Measurements from ENCODE around the gene ZNF853.

Gene ZNF853

DNA sequence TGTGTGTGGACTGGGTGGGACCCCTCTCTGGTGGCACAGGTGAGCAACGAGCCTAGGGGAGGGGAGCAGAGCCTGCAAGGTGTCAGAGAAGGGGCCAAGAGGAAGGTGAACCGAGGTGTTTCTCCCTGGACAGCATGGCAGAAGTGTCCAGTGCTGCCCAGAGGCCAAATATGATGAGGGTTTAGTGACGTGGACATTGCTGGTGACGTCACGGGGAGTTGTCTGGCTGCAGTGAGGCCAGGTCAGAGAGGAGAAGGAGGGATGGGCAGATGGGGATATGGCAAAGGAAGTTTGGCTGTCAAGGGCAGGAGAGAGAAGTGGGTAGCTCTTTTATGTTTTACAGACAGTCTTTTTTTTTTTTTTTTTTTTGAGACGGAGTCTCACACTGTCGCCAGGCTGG is 2.6 kb upstream of the ZNF853 start:
- H3K9ac ChIP-seq (ENCODE audit: low read depth, low read length) = no peak overlapping the region
- peaks cover 11% of the 10 kb centered on the region for H3K4me1 ChIP-seq (ENCODE audit: insufficient read depth, low read length)
- no peaks in the 10 kb centered on the region for H3K36me3 ChIP-seq (ENCODE audit: insufficient read depth, low read depth, low read length)
- no peak overlapping the region for H3K4me3 ChIP-seq (ENCODE audit: low read length)
- H3K27me3 ChIP-seq (ENCODE audit: insufficient read depth, low read length) = peaks cover 11% of the 10 kb centered on the region; the same call in 1 of the 2 replicates
- no peaks in the 10 kb centered on the region for H3K9me3 ChIP-seq (ENCODE audit: insufficient read depth, low read depth, low read length)
- no peak overlapping the region for H3K27ac ChIP-seq (ENCODE audit: low read length)

DNA sequence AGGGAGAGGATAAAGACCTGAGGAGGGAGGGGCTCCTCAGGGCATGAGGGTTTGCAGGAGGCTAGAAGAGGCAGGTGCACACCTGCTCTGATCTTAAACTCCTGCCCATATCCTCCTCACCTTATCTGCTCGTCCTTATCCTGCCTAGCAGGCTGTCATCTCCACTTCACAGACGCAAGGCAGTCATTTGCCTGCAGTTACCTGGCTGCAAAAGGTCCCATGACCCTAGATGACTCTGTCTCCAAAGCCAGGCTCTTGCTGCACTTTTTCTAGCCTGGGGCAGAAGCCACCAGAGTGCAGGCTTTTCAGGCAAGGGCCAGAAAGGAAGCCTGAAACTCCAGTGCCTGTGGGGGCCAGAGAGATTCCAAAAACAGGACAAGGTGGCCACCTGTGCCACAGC is 1.7 kb upstream of the ZNF853 start:
- Histone ChIP-seq H3K4me1 (ENCODE audit: insufficient read depth, low read length) (peaks cover 11% of the 10 kb centered on the region), H3K36me3 (ENCODE audit: insufficient read depth, low read depth, low read length) (peaks cover 5% of the 10 kb centered on the region; the same call in 1 of the 2 replicates), H3K9me3 (ENCODE audit: insufficient read depth, low read depth, low read length) (no peaks in the 10 kb centered on the region), H3K27ac (ENCODE audit: low read length) (no peak overlapping the region), H3K4me3 (ENCODE audit: low read length) (no peak overlapping the region), H3K9ac (ENCODE audit: low read depth, low read length) (no peak overlapping the region; the same call in 1 of the 2 replicates), H3K27me3 (ENCODE audit: insufficient read depth, low read length) (peaks cover 11% of the 10 kb centered on the region; the same call in 1 of the 2 replicates)

DNA sequence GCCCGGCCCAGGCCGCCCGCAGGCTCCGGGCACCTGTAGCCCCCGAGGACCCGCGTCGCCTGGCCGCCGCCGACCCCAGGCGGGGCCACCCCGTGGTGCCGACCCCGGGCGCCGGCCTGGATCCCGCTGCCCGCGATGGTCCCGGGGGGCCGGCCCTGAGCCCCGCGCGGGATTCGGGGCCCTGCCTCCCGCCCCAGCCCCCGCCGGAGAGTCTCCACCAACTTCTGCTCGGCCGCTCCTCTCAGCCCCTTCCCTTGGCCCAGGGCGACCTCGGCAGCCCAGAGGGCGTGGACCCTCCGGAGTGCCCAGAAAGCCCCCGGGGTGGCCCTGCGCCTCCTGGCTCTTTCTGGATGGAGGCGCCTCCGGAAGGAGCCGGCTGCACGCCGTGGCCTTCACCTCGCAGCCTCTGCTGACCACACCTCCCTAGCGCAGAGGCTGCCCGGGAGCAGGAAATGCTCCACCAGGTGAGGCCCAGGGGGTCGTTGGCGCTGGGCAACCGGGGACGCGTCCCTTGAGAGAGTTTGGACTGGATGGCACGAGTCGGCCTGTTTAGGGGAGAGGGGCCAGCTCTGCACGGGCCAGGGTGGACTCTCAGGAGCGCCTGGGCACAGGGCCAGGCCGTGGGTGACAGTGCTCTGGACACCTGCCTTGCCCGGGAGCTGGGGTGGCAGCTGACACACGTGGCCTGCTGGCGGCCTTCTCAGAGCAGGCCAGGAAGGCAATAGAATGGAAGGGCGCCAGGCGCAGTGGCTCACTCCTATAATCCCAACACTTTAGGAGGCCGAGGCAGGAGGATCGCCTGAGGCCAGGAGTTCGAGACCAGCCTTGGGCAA is 529 bp downstream of the ZNF853 start:
- Histone ChIP-seq H3K9ac (ENCODE audit: low read depth, low read length) (no peak overlapping the region; the same call in 1 of the 2 replicates), H3K9me3 (ENCODE audit: insufficient read depth, low read depth, low read length) (no peaks in the 10 kb centered on the region), H3K4me3 (ENCODE audit: low read length) (peak overlapping the region; percentile 70; the same call in 1 of the 2 replicates), H3K27ac (ENCODE audit: low read length) (no peak overlapping the region), H3K4me1 (ENCODE audit: insufficient read depth, low read length) (peaks cover 11% of the 10 kb centered on the region), H3K36me3 (ENCODE audit: insufficient read depth, low read depth, low read length) (peaks cover 6% of the 10 kb centered on the region; the same call in 1 of the 2 replicates), H3K27me3 (ENCODE audit: insufficient read depth, low read length) (peaks cover 11% of the 10 kb centered on the region; the same call in 1 of the 2 replicates)

DNA sequence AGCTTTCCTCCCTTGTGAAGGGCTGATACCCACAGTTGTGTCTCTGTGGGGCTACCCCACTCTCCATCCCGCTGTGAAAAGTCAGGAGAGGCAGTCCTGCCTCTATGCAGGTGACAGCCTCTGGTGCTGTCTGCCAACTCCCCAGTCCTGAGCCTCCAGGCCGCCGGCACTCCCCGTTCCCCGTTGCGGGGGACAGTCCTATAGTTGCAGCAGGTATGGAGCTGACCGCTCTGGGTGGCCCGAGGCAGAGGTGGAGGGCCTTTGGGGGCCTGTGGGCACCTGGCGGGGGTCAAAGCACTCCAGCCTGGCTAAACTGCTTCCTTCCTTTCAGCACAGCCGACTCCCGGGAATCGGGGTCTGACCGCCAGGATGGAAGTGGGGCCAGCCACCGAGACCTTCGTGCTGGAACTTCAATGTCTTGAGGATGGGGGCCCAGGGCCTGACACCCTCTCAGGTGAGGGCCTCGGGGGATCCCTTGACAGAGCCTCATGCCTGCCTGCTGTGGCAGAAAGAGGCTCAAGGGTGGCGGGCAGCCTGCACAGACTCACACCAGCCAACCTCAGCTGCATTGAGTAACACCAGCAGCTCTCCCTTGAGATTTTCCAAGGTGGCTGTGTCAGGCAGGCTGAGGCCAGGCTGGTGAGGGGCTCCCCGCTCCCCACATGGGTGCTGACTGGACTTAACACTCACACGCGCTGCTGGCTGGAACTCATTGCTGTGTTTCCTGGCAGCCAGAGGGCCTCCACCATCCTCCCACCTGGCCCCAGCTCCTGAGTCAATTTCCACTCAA is 1.6 kb downstream of the ZNF853 start:
- Histone ChIP-seq H3K27me3 (ENCODE audit: insufficient read depth, low read length) (peaks cover 11% of the 10 kb centered on the region; the same call in 1 of the 2 replicates), H3K4me1 (ENCODE audit: insufficient read depth, low read length) (peaks cover 11% of the 10 kb centered on the region), H3K9me3 (ENCODE audit: insufficient read depth, low read depth, low read length) (no peaks in the 10 kb centered on the region), H3K9ac (ENCODE audit: low read depth, low read length) (no peak overlapping the region), H3K27ac (ENCODE audit: low read length) (no peak overlapping the region), H3K4me3 (ENCODE audit: low read length) (no peak overlapping the region), H3K36me3 (ENCODE audit: insufficient read depth, low read depth, low read length) (peaks cover 15% of the 10 kb centered on the region)

DNA sequence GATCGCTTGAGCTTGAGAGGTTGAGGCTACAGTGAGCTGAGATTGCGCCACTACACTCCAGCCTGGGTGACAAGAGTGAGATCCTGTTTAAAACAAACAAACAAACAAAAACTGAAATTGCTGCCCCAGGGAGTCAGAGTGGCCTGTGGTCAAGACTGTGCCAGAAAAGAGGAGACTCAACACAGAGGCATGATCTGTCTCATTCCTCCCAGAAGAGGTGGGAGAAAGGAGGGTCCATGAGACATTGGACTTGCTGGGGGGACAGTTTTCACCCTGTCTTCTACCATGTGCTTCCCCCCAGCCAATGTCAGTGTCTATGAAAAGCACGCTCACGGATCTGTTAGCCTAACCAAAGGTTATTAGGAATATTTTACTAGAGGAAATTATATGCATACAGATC is 3.2 kb downstream of the ZNF853 start:
- no peak overlapping the region for H3K4me3 ChIP-seq (ENCODE audit: low read length)
- H3K27me3 ChIP-seq (ENCODE audit: insufficient read depth, low read length) = peaks cover 11% of the 10 kb centered on the region; the same call in 1 of the 2 replicates
- no peak overlapping the region for H3K27ac ChIP-seq (ENCODE audit: low read length)
- no peak overlapping the region for H3K9ac ChIP-seq (ENCODE audit: low read depth, low read length)
- no peaks in the 10 kb centered on the region for H3K9me3 ChIP-seq (ENCODE audit: insufficient read depth, low read depth, low read length)
- H3K36me3 ChIP-seq (ENCODE audit: insufficient read depth, low read depth, low read length) = peaks cover 23% of the 10 kb centered on the region
- H3K4me1 ChIP-seq (ENCODE audit: insufficient read depth, low read length) = peaks cover 11% of the 10 kb centered on the region

DNA sequence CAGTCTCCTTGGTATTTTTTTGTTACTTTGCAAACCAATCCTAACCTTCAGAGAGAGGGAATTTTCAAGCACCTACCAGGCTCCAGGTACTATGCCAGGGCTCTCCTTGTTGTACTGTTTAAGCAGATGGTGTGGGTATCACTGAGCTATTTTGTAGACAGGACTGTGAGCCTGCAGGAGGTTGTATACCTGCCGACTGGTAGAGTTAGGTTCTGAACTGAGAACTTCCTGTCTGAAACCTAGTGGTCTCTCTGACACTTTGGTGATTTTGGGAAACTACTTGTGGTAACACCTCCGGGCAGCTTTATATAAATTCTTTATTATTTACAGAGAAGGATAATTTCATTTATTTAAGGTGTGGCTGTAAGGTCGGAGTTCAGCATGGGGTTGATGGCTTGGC is 4.6 kb downstream of the ZNF853 start:
- Histone ChIP-seq H3K4me1 (ENCODE audit: insufficient read depth, low read length) (no peaks in the 10 kb centered on the region), H3K27ac (ENCODE audit: low read length) (no peak overlapping the region), H3K4me3 (ENCODE audit: low read length) (no peak overlapping the region), H3K9ac (ENCODE audit: low read depth, low read length) (no peak overlapping the region), H3K9me3 (ENCODE audit: insufficient read depth, low read depth, low read length) (no peaks in the 10 kb centered on the region), H3K27me3 (ENCODE audit: insufficient read depth, low read length) (no peaks in the 10 kb centered on the region), H3K36me3 (ENCODE audit: insufficient read depth, low read depth, low read length) (peaks cover 23% of the 10 kb centered on the region)

DNA sequence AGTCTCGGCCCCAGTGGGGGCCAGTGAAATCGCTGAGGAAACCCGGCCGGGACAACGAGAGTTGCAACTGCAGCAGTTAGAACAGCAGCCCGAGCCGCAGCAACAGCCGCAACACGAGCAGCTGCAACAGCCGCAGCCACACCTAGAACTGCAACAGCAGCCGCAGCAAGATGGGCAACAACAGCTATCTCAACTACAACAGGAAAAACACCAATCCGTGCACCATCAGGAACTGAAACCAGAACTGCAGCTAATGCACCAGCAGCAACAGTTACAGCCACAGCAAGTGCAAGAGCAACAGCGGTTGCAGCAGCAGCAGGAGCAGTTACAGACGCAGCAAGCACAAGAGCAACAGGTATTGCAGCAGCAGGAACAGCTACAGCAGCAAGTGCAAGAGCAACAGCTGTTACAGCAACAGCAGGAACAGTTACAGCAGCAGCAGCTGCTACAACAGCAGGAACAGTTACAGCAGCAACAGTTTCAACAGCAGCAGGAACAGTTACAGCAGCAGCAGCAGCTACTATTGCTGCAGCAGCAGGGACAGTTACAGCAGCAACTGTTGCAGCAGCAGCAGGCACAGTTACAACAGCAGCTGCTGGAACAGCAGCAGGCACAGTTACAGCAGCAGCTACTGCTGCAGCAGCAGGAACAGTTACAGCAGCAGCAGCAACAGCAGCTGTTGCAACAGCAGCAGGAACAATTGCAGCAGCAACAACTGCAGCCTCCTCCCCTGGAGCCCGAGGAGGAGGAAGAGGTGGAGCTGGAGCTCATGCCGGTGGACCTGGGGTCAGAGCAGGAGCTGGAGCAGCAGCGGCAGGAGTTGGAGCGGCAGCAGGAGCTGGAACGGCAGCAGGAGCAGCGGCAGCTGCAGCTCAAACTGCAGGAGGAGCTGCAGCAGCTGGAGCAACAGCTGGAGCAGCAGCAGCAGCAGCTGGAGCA is 6.1 kb downstream of the ZNF853 start:
- no peaks in the 10 kb centered on the region for H3K27me3 ChIP-seq (ENCODE audit: insufficient read depth, low read length)
- H3K4me3 ChIP-seq (ENCODE audit: low read length) = no peak overlapping the region
- no peaks in the 10 kb centered on the region for H3K9me3 ChIP-seq (ENCODE audit: insufficient read depth, low read depth, low read length)
- H3K36me3 ChIP-seq (ENCODE audit: insufficient read depth, low read depth, low read length) = peaks cover 23% of the 10 kb centered on the region
- no peak overlapping the region for H3K27ac ChIP-seq (ENCODE audit: low read length)
- H3K4me1 ChIP-seq (ENCODE audit: insufficient read depth, low read length) = no peaks in the 10 kb centered on the region
- no peak overlapping the region for H3K9ac ChIP-seq (ENCODE audit: low read depth, low read length)

DNA sequence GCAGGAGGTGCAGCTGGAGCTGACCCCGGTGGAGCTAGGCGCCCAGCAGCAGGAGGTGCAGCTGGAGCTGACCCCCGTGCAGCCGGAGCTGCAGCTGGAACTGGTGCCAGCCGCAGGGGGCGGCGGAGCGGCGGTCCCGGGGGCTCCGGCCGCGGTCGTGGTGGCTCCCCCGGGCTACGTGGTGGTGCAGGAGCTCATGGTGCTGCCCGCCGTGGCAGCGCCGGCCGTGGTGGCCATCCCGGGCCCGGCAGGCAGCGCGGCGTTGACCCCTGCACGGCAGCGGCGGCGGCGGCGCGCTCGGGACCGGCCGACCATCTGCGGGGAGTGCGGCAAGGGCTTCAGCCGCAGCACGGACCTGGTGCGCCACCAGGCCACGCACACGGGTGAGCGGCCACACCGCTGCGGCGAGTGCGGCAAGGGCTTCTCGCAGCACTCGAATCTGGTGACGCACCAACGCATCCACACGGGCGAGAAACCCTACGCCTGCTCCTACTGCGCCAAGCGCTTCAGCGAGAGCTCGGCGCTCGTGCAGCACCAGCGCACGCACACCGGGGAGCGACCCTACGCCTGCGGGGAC is 6.8 kb downstream of the ZNF853 start:
- no peak overlapping the region for H3K4me3 ChIP-seq (ENCODE audit: low read length)
- no peaks in the 10 kb centered on the region for H3K27me3 ChIP-seq (ENCODE audit: insufficient read depth, low read length)
- H3K36me3 ChIP-seq (ENCODE audit: insufficient read depth, low read depth, low read length) = peaks cover 23% of the 10 kb centered on the region
- H3K4me1 ChIP-seq (ENCODE audit: insufficient read depth, low read length) = no peaks in the 10 kb centered on the region
- H3K9ac ChIP-seq (ENCODE audit: low read depth, low read length) = no peak overlapping the region
- no peak overlapping the region for H3K27ac ChIP-seq (ENCODE audit: low read length)
- H3K9me3 ChIP-seq (ENCODE audit: insufficient read depth, low read depth, low read length) = no peaks in the 10 kb centered on the region

DNA sequence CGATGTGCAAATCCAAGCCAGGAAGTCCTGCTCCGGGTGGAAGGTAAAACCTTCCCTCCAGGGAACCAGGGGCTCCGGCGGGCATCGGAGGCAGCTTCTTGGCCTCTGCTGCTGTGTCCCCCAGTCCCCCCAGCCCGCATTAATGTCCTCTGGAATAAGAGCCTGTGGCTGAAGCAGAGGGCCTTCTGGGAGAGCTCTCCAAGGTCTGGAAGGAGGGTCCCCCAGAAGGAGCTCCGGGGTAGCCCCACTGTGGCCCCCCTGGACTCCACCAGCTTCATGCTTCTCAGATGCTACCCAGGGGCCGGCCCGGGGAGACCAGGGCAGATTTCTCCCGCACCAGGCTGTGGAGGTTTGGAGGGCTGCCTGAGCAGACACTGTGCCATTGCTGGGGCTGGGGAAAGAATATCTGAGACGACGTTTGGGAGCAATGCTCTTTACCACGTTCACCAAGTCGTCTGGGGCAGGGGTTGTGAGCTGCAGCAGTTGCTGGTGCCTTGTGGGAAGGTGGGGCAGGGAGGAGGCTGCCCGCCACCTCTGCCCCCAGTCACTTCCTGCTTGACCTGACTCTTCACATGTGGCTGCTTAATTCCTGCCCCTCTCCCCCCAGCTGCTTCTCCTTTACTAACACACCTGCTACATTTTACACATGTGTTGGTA is 8.3 kb downstream of the ZNF853 start:
- Histone ChIP-seq H3K4me3 (ENCODE audit: low read length) (no peak overlapping the region), H3K4me1 (ENCODE audit: insufficient read depth, low read length) (no peaks in the 10 kb centered on the region), H3K27me3 (ENCODE audit: insufficient read depth, low read length) (no peaks in the 10 kb centered on the region), H3K9me3 (ENCODE audit: insufficient read depth, low read depth, low read length) (no peaks in the 10 kb centered on the region), H3K9ac (ENCODE audit: low read depth, low read length) (no peak overlapping the region; the same call in 1 of the 2 replicates), H3K27ac (ENCODE audit: low read length) (no peak overlapping the region), H3K36me3 (ENCODE audit: insufficient read depth, low read depth, low read length) (peaks cover 17% of the 10 kb centered on the region)

DNA sequence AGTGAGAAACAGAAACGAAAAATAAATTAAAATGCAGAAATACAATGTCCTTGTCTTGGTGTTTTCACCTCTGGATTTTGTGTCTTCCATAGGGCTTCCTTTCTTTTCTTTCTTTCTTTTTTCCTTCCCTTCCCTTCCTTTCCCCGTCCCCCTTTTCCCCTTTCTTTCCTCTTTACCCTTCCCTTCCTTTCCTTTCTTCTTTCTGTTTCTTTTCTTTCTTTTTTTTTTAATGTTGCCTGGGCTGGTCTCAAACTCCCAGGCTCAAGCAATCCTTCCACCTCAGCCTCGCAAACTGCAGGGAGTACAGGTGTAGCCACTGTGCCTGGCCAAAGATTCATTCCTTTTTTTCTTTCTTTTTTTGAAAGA is 8.8 kb downstream of the ZNF853 start:
- H3K27ac ChIP-seq (ENCODE audit: low read length) = no peak overlapping the region
- H3K9me3 ChIP-seq (ENCODE audit: insufficient read depth, low read depth, low read length) = no peaks in the 10 kb centered on the region
- H3K27me3 ChIP-seq (ENCODE audit: insufficient read depth, low read length) = no peaks in the 10 kb centered on the region

More for the DNA sequence above, 8.8 kb downstream of the ZNF853 start:
- no peaks in the 10 kb centered on the region for H3K4me1 ChIP-seq (ENCODE audit: insufficient read depth, low read length)
- no peak overlapping the region for H3K4me3 ChIP-seq (ENCODE audit: low read length)
- H3K36me3 ChIP-seq (ENCODE audit: insufficient read depth, low read depth, low read length) = peaks cover 17% of the 10 kb centered on the region
- no peak overlapping the region; the same call in 1 of the 2 replicates for H3K9ac ChIP-seq (ENCODE audit: low read depth, low read length)
